SK-N-DZ (cell line): ENCODE results near the gene DNAH1.

Experiments
- DNase-seq: peaks from one replicate; pipeline ENCODE4 v3.0.0-alpha.2; 2015; ENCODE audit warnings: low spot score
- small RNA-seq, 2 experiments: library from RNA; depleted of rRNA; stranded (forward); fragments of <200 nt; gene quantifications; one replicate each; pipeline ENCODE3, GENCODE V24; 2014

DNAH1 gene

DNA sequence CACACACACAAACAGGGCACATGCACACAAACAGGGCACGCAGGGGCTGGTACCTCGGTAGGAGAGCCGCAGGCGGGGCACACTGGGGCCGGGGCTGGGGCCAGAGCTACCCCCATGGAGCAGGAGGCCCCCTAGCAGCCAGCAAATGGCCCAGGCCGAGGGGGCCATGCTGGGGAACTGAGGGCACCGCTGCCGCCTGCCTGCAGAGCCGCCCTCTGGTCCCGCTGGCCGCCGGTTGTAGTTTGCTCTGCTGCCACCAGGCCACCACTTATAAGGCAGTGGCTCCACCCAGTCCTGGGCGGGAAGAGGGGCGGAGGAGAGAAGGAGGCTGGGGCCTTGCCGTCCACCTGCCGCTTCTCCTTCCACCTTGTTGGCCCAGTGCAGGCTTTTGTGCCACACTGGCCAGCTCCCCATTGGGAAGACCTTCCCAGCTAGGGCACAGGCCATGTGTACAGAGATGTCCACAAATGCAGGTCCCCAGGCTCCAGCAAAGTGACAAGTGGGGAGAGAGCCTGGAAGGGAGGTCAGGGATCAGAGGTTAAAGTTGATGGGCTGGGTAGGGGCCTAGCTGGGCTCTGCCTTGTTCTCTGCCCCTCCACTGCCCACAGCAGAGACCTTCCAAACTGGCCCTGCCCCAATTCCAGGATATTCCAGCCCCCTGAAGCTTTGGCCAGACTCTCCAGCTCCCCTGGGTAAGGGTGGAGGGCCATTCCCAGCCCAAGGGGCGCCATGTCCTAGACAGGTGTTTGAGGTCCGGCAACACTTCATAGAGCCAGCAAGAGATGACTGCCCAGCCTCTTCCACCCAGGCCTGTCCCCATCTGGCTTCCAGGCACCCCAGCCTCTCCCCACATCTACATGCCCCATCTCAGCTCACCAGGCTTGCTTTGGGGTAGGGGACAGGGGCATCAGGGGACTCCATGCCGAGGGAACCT, 129.0 kb downstream of the DNAH1 start, which contains the start of gene SEMA3G:
TSS of gene SEMA3G (minus strand) at position 244 of the 934 bp plus-strand sequence. CDS start at position 168, 76 bp downstream.
- peak; percentile 79 for DNase-seq

DNA sequence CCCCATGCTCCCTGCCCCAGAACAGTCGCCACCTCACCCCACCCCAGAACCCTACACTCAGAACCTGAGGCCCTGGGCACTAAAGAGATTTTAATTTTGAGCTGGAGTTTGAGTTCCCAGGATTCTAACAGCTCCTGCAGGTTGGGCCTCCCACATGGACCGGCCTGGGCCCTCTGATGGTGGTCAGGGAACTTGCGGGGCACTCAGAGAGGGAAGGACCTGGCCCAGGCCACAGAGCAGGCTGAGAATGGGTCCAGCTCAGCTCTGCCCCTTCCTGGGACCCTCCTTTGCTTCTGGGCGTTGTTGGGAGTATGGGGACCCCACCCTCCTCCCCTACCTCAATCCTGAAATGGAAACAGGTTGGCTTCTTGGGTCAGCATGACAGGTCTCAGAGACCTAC, 129.9 kb downstream of the DNAH1 start:
- DNase-seq, result no peak

DNA sequence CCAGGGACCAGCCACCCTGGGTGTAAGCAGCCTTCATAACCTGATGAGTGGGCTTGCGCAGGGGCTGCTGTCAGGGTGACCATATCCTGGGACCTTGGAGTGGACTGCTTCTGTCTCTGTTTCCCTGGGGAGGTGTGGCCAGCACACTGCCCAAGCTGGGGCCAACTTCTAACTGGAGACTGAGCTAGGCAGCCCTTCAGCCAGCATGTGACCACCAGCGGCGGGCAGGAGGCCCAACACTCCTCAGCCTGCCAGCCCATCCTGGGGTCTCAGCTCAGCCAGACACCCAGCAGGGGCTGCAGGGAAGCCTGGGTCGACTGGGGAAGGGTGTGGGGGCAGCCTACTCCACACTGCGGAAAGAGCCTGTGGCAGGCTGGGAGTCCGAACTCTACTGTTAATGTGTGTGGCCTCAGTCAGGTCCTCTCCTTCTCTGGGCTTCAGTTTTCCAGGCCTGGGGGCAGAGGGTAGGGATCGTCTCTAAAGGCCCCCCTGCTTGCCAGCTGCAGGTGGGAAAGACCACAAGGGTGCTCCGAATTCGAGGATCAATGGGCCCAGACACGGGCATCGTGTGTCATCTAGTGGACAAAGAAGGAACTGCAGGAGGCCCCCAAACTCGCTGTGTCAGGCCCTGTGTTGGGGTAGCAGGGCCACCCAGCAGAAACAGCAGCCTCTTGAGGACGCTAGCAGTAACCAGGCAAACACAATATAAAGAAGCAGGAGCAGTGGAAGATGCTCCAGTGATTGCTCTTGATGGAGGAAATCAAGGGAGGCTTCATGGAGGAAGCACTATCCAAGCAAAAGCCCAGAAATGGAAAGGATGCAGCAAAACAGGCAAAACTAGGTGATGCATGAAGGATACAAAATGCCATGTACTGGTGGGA, 130.8 kb downstream of the DNAH1 start:
- peak; percentile 70 for DNase-seq

DNA sequence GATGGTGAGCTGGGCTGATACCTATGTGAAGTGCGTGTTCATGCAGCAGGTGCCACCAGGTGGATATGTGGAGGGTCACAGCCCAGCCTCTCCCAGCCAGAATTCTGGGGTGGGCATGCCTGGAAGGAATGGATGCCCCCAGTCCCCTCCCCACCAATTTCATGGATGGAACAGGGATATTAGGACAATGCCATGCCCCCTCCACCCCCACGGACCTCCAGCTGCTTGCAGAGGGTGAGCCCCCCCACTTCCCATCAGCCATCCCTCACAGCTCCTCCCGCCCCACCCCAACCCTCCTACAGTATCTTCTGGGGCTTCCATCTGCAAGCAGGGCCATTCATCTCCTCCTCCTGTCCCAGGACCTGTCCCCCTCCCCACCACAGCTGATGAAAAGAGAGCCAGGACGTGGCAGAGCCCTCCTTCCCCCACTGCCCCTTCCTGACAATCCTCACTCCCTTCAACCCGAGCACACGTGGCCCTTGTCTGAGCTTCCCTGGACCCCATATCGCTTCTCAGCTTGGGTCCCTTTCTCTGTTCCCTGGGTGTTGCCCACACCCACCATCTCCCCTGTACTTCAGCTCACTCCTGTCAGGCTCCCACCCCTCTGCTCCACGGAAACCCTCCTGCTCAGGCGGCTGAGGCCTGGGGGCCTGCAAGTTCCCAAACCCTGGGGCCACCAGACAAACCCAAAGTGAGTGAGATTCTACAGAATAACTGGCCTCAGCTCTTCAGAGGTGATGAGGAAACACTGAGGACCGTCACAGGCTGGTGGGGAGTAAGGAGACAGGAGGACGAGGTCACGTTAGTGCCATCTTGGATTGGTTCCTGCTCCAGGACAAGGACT, 131.6 kb downstream of the DNAH1 start:
- no peak for DNase-seq

Small RNA genes lying within 50 kb of the gene (small RNA-seq; reads per million reads assigned to genes)
- 0.39 to 0.67 reads per million in 2 experiments for gene MIR135A1
- 7.0 to 85.9 reads per million in 2 experiments for gene MIRLET7G
